Naive thymus-derived CD4-positive, alpha-beta T cell (primary cell): ENCODE results near the gene MTHFD2. TPM values are rescaled to one million over a fixed set of nuclear protein-coding genes. Genes with fewer than 3 reads are reported as not detected.

ENCODE experiments used
- ATAC-seq: fragments of 150-1000 bp; cut with Tn5 transposase; 2 replicates; pipeline ENCODE4 v1.10.0; 2021; ENCODE audit warnings: mild to moderate bottlenecking, moderate library complexity
- CTCF ChIA-PET: fragments of 350-600 bp; sonication (Branson Sonifier 250); formaldehyde crosslinking; loops from one replicate; lab custom pipeline; 2021; ENCODE audit warnings: antibody characterized with exemption; lab: Charles Lee
- POLR2A ChIA-PET: fragments of 350-600 bp; sonication (Branson Sonifier 250); formaldehyde crosslinking; loops from one replicate; lab custom pipeline; 2021; ENCODE audit warnings: antibody characterized with exemption, inconsistent platforms; lab: Charles Lee
- DNase-seq, 9 donors: peaks; one replicate each; pipeline versions ENCODE4 v3.0.0 to v3.0.0-alpha.2; 2020 to 2022; ENCODE audit warnings: mixed read lengths in 1 of 9
- H3K27ac ChIP-seq: one replicate; pipeline ENCODE4 v1.7.0; 2013; ENCODE audit warnings: mild to moderate bottlenecking, low read depth, low read length, moderate library complexity
- H3K27me3 ChIP-seq, 2 donors: one replicate each; pipeline ENCODE4 v1.7.0; 2013; ENCODE audit warnings: low read length in 2 of 2, mild to moderate bottlenecking in 2 of 2, moderate library complexity in 2 of 2; ENCODE audit not compliant: control insufficient read depth in 2 of 2, insufficient read depth in 2 of 2
- H3K36me3 ChIP-seq, 3 experiments: 1 replicate in 2 of 3; 2 replicates in 1 of 3; pipeline ENCODE4 v1.7.0; 2013; ENCODE audit warnings: low read length in 3 of 3, mild to moderate bottlenecking in 3 of 3, moderate library complexity in 1 of 3; ENCODE audit not compliant: insufficient read depth in 3 of 3, control insufficient read depth in 2 of 3
- H3K4me1 ChIP-seq, 2 donors: one replicate each; pipeline ENCODE4 v1.7.0; 2013; ENCODE audit warnings: low read length in 2 of 2, mild to moderate bottlenecking in 2 of 2, moderate library complexity in 1 of 2; ENCODE audit not compliant: control insufficient read depth in 2 of 2, insufficient read depth in 2 of 2
- H3K4me3 ChIP-seq: 2 replicates; pipeline ENCODE4 v1.7.0; 2013; ENCODE audit warnings: mild to moderate bottlenecking, low read length
- H3K9me3 ChIP-seq, 3 experiments: 1 replicate in 2 of 3; 2 replicates in 1 of 3; pipeline ENCODE4 v1.7.0; 2013; ENCODE audit warnings: low read length in 3 of 3; ENCODE audit not compliant: control insufficient read depth in 2 of 3
- H3K27ac Mint-ChIP-seq, 9 donors: one replicate each; pipeline ENCODE4 v1.8.0; 2020 to 2022; ENCODE audit warnings: mixed read lengths in 9 of 9, mild to moderate bottlenecking in 8 of 9, moderate library complexity in 5 of 9, inconsistent platforms in 2 of 9
- H3K27me3 Mint-ChIP-seq, 5 donors: one replicate each; pipeline ENCODE4 v1.8.0; 2021 to 2022; ENCODE audit warnings: mixed read lengths in 5 of 5, mild to moderate bottlenecking in 1 of 5
- H3K36me3 Mint-ChIP-seq, 5 donors: one replicate each; pipeline ENCODE4 v1.8.0; 2020 to 2022; ENCODE audit warnings: mixed read lengths in 5 of 5, mild to moderate bottlenecking in 3 of 5, inconsistent platforms in 1 of 5
- H3K4me1 Mint-ChIP-seq, 7 donors: one replicate each; pipeline ENCODE4 v1.8.0; 2020 to 2022; ENCODE audit warnings: mixed read lengths in 7 of 7, mild to moderate bottlenecking in 3 of 7, inconsistent platforms in 1 of 7
- H3K4me3 Mint-ChIP-seq, 10 donors: one replicate each; pipeline ENCODE4 v1.8.0; 2020 to 2022; ENCODE audit warnings: mild to moderate bottlenecking in 10 of 10, mixed read lengths in 10 of 10, moderate library complexity in 6 of 10, inconsistent platforms in 2 of 10
- H3K9me3 Mint-ChIP-seq, 11 donors: one replicate each; pipeline ENCODE4 v1.8.0; 2020 to 2022; ENCODE audit warnings: mixed read lengths in 11 of 11, mild to moderate bottlenecking in 4 of 11, inconsistent platforms in 1 of 11, moderate library complexity in 1 of 11
- intact Hi-C, 2 donors: fragments of 100-400 bp; cut with micrococcal nuclease; formaldehyde crosslinking; loops; one replicate each; pipeline ENCODE4 v1.15.1; 2023
- polyA plus RNA-seq, 2 donors: library from polyadenylated mRNA; unstranded; fragments of 300-500 nt; fragmentation: Illumina TruSeq; gene quantifications; one replicate each; pipeline ENCODE4 v1.2.3, GENCODE V29; 2021
- total RNA-seq, 6 experiments: library from RNA in 5 of 6; stranded (reverse) in 5 of 6; gene quantifications; 1 replicate in 5 of 6; 2 replicates in 1 of 6; pipeline ENCODE4 v1.2.3 and lab custom pipeline; 2021 to 2026

Gene MTHFD2
- total RNA-seq (100 to 1,000 TPM in 1 of 5 experiments, 10 to 100 TPM in 4; 14.5 to 186 (median 25.1) TPM), polyA plus RNA-seq (1 to 10 TPM; 6.8 to 8.1 TPM), total RNA-seq (lab: John Stamatoyannopoulos, UW) (35.8 reads per million, percentile 64 among the genes with 10 or more reads in this experiment)

GRCh38 chr2:74198461-74199274, at the start of gene MTHFD2:
MTHFD2 (plus strand) TSS chr2:74198615; CDS start chr2:74198642, 27 bp downstream.
- ATAC-seq, result peak; percentile 94
- no peaks in the 10 kb centered on the region for H3K9me3 ChIP-seq
- H3K36me3 Mint-ChIP-seq, result peaks cover 0 to 17% (median 0%) of the 10 kb centered on the region in 5 donors

DNA sequence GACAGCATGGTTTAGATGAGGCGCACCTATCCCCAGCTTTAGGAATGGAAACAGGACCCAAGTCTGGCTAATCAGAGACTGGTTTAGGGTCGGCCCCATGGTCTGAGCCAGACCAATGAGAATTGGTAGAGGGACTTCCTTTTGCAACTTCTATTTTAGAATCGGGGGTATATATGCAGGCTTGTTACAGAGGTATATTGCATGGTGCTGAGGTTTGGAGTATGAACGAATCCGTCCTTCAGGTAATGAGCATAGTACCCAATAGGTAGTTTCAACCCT, 49.2 kb upstream of the MTHFD2 start:
- ChIA-PET POLR2A (interaction anchor here (0.6 to 5.9 kb wide), 2 partner anchors 29 to 411 kb away, joined by 3 to 24 read pairs; partner anchors contain the start of gene MOB1A), CTCF (interaction anchor here (0.7 to 2.3 kb wide), 3 partner anchors 7 to 321 kb away, joined by 3 to 13 read pairs (median 5); partner anchors contain the start of gene STAMBP)
- intact Hi-C loops, result loop anchor here in 1 of 2 donors (2.0 to 10.0 kb wide), 4 partner anchors 30 to 324 kb away; partner anchors contain the start of genes MOB1A, MTHFD2, STAMBP and TET3
- Mint-ChIP-seq H3K27me3 (no peaks in the 10 kb centered on the region), H3K36me3 (peaks cover 0 to 6% (median 0%) of the 10 kb centered on the region in 5 donors), H3K9me3 (no peaks in the 10 kb centered on the region), H3K4me3 (peak overlapping the region in 1 of 10 donors; percentile 13), H3K4me1 (peaks cover 0 to 24% (median 0%) of the 10 kb centered on the region in 7 donors), H3K27ac (peak overlapping the region in 5 of 9 donors; percentile 7 to 67 (median 47))
- DNase-seq, result no peak
- H3K4me1 ChIP-seq, result peaks cover 14 to 15% of the 10 kb centered on the region in 2 donors
- no peaks in the 10 kb centered on the region for H3K9me3 ChIP-seq
- H3K27ac ChIP-seq, result peak overlapping the region; percentile 3
- peaks cover 4 to 21% (median 4%) of the 10 kb centered on the region in 3 experiments for H3K36me3 ChIP-seq
- H3K27me3 ChIP-seq, result no peaks in the 10 kb centered on the region
- no peak overlapping the region for H3K4me3 ChIP-seq
- ATAC-seq, result no peak

More at GRCh38 chr2:74198461-74199274, at the start of gene MTHFD2:
- intact Hi-C loops, result loop anchor here (1.0 to 10.0 kb wide), 18 partner anchors 8 to 636 kb away; partner anchors contain the start of genes DGUOK (in 2 of the 2), MOB1A (in 2 of the 2), WBP1 (in 2 of the 2) and AUP1 (in 1 of the 2)
- CTCF ChIA-PET, result interaction anchor here (1.3 to 3.0 kb wide), 2 partner anchors 14 to 20 kb away, joined by 3 to 24 read pairs; partner anchors contain the start of gene MOB1A
- DNase-seq, result peak; percentile 76 to 93 (median 82)
- POLR2A ChIA-PET, result interaction anchor here (0.6 to 6.0 kb wide), 9 partner anchors 9 to 372 kb away, joined by 3 to 60 read pairs (median 4); partner anchors contain the start of genes BOLA3, C2orf81, MOB1A and TLX2
- Mint-ChIP-seq H3K27ac (peak within 1 kb of the TSS; percentile 94 to 100 (median 97)), H3K4me3 (peak within 1 kb of the TSS; percentile 90 to 100 (median 96)), H3K4me1 (peaks cover 29 to 50% (median 35%) of the 10 kb centered on the region in 7 donors), H3K9me3 (peaks cover 0 to 2% (median 0%) of the 10 kb centered on the region in 11 donors), H3K27me3 (no peaks in the 10 kb centered on the region)
- no peaks in the 10 kb centered on the region for H3K27me3 ChIP-seq
- H3K4me1 ChIP-seq, result peaks cover 13 to 16% of the 10 kb centered on the region in 2 donors
- peak within 1 kb of the TSS; percentile 65 for H3K4me3 ChIP-seq
- H3K36me3 ChIP-seq, result no peaks in the 10 kb centered on the region
- H3K27ac ChIP-seq, result peak within 1 kb of the TSS; percentile 88

GRCh38 chr2:74149570-74150319, 48.7 kb upstream of the MTHFD2 start:
- no peaks in the 10 kb centered on the region for H3K9me3 ChIP-seq
- Mint-ChIP-seq H3K27me3 (no peaks in the 10 kb centered on the region), H3K36me3 (peaks cover 0 to 8% (median 0%) of the 10 kb centered on the region in 5 donors), H3K4me3 (peak overlapping the region in 5 of 10 donors; percentile 10 to 26 (median 13)), H3K27ac (peak overlapping the region in 8 of 9 donors; percentile 7 to 78 (median 62)), H3K4me1 (peaks cover 0 to 24% (median 0%) of the 10 kb centered on the region in 7 donors), H3K9me3 (no peaks in the 10 kb centered on the region)
- peaks cover 4 to 20% (median 4%) of the 10 kb centered on the region in 3 experiments for H3K36me3 ChIP-seq
- intact Hi-C loops, result loop anchor here in 1 of 2 donors (2.0 to 10.0 kb wide), 4 partner anchors 29 to 325 kb away; partner anchors contain the start of genes MOB1A, MTHFD2, STAMBP and TET3
- H3K4me1 ChIP-seq, result peaks cover 14 to 15% of the 10 kb centered on the region in 2 donors
- CTCF ChIA-PET, result interaction anchor here (0.6 to 1.7 kb wide), 4 partner anchors 241 to 460 kb away, joined by 3 to 7 read pairs (median 5); no protein-coding TSS in a partner anchor
- ATAC-seq (no peak), DNase-seq (no peak)
- H3K4me3 ChIP-seq, result no peak overlapping the region
- peak overlapping the region; percentile 3 for H3K27ac ChIP-seq
- POLR2A ChIA-PET, result interaction anchor here (1.0 to 5.9 kb wide), 2 partner anchors 29 kb away, joined by 4 to 24 read pairs; partner anchors contain the start of gene MOB1A
- no peaks in the 10 kb centered on the region for H3K27me3 ChIP-seq

GRCh38 chr2:74152954-74153353, 45.5 kb upstream of the MTHFD2 start:
- ChIA-PET POLR2A (interaction anchor here (0.6 kb wide), 1 partner anchor 17 kb away, joined by 3 read pairs; no protein-coding TSS in a partner anchor), CTCF (interaction anchor here (1.3 to 2.3 kb wide), 2 partner anchors 11 to 26 kb away, joined by 4 to 7 read pairs; partner anchors contain the start of gene MOB1A)
- no peaks in the 10 kb centered on the region for H3K9me3 Mint-ChIP-seq
- H3K27ac Mint-ChIP-seq, result peak overlapping the region in 4 of 9 donors; percentile 17 to 76 (median 62)
- Histone ChIP-seq H3K27me3 (no peaks in the 10 kb centered on the region), H3K4me3 (no peak overlapping the region), H3K27ac (no peak overlapping the region), H3K9me3 (no peaks in the 10 kb centered on the region), H3K36me3 (peaks cover 7 to 41% (median 15%) of the 10 kb centered on the region in 3 experiments), H3K4me1 (peaks cover 5% of the 10 kb centered on the region in 2 donors)
- no peak overlapping the region for H3K4me3 Mint-ChIP-seq
- no peaks in the 10 kb centered on the region for H3K27me3 Mint-ChIP-seq
- intact Hi-C loops, result no loop called here
- peaks cover 0 to 24% (median 0%) of the 10 kb centered on the region in 7 donors for H3K4me1 Mint-ChIP-seq
- ATAC-seq, result no peak
- peaks cover 0 to 22% (median 13%) of the 10 kb centered on the region in 5 donors for H3K36me3 Mint-ChIP-seq
- no peak for DNase-seq

DNA sequence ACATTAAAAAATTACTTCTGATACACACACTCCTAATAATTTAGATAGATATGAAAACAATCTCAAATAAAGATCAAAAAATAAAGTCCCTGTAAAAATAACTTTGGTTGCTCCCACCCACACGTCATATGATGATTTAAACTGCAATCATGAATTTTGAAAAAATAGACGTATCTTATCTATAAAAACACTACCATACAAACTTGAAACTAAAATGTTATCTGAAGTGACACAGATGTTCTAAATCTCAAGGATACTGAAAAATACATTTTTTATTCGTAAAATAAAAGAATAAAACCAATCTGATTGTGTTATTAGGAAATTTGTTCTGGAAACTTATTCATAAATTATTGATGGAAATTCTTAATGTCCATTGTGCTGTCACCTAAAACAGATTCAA, 42.6 kb upstream of the MTHFD2 start:
- H3K4me1 ChIP-seq, result no peaks in the 10 kb centered on the region
- peaks cover 0 to 27% (median 14%) of the 10 kb centered on the region in 5 donors for H3K36me3 Mint-ChIP-seq
- no peaks in the 10 kb centered on the region for H3K27me3 Mint-ChIP-seq
- H3K9me3 Mint-ChIP-seq, result no peaks in the 10 kb centered on the region
- H3K4me3 Mint-ChIP-seq, result no peak overlapping the region
- no peaks in the 10 kb centered on the region for H3K27me3 ChIP-seq
- H3K27ac Mint-ChIP-seq, result peak overlapping the region in 1 of 9 donors; percentile 21
- peaks cover 0 to 18% (median 0%) of the 10 kb centered on the region in 7 donors for H3K4me1 Mint-ChIP-seq
- ChIA-PET CTCF (interaction anchor here (2.0 to 2.4 kb wide), 2 partner anchors 8 to 23 kb away, joined by 6 to 13 read pairs; partner anchors contain the start of genes BOLA3 and MOB1A), POLR2A (interaction anchor here (1.9 kb wide), 1 partner anchor 23 kb away, joined by 6 read pairs; the partner anchor contains the start of gene MOB1A)
- H3K27ac ChIP-seq, result no peak overlapping the region
- no peaks in the 10 kb centered on the region for H3K9me3 ChIP-seq
- ATAC-seq, result no peak
- H3K36me3 ChIP-seq, result peaks cover 19 to 70% (median 19%) of the 10 kb centered on the region in 3 experiments
- intact Hi-C loops, result no loop called here
- H3K4me3 ChIP-seq, result no peak overlapping the region
- DNase-seq, result no peak
